GM19240 (cell line): Measurements from ENCODE around the gene CEMIP.
"Not testable (repeated sequence)": the region's sequence is repeated elsewhere in the genome, so short reads cannot be mapped to it uniquely, and the experiment has no call there.

ENCODE experiments used
- DNase-seq: peaks from one replicate; pipeline ENCODE4 v3.0.0; 2011; ENCODE audit warnings: low spot score; ENCODE audit not compliant: insufficient read length

Gene CEMIP

GRCh38 chr15:80755885-80756284 lies 23.3 kb upstream of the CEMIP start:
- no peak for DNase-seq

DNA sequence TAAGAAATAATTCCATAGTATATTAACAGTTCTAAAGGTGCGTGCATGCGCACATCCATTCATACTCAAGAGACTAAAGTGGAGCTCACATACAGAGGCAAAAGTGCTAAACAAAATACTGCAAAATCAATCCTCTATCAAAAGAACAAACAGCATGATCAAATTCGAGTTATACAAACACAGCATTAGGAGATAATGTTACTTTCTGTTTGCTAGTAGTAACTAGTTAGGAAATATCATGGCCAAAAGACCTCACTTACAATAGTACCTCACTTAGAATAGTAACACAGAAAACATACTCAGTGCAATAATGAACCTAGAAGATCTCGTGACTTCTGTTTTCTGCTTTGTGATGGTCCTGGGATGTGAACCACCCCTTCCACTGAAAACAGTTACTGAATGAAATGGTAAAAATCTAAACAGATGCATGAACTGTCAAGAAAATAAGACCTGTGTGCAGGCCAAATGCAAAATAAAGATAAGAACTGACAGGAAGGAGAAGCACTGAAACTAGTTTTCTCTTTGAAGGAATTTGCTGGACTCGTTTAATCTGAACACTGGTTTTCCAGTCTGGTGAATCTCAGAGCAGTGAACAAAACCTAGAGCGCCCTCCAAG lies 20.9 kb upstream of the CEMIP start:
- no peak for DNase-seq

DNA sequence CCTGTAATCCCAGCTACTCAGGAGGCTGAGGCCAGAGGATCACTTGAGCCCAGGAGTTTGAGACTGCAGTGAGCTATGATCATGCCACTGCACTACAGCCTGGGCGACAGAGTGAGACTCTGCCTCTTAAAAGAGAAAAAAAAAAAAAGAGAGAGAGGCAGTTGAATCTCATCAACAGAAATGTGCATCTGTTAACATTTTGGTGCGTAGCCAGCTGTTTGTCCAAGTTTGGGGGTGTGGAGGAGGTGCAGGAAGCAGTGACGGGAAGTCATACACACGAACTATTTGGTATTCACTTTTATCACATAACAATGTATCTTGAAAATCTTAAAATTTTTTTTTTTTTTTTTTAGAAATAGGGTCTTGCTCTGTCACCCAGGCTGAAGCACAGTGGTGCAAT lies 18.2 kb upstream of the CEMIP start:
- no peak for DNase-seq

- DNase-seq = no peak
Observed at GRCh38 chr15:80761754-80762153, 17.4 kb upstream of the CEMIP start.

GRCh38 chr15:80763235-80763634 lies 15.9 kb upstream of the CEMIP start:
- not testable (repeated sequence) for DNase-seq

DNA sequence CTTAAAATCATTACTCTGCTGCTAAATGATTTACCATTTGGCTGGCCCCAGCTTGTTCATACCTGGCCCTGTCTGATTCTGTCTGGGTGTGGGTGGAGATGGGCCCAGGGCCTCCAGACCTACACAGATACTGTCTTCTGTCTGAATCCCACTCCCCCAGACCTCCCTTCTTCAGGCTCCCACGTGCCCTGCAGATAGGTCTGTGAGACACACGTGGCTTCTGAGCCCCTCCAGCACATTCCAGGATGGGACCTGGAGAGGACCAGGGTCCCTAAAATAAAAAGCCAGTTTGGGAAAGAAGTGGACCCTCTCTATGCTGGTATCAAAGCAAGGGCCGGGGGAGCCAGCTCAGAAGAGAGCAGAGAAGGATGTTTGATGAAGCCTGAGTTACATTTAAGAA lies 14.6 kb upstream of the CEMIP start:
- no peak for DNase-seq

GRCh38 chr15:80766275-80766674 lies 12.9 kb upstream of the CEMIP start:
- DNase-seq = no peak

DNA sequence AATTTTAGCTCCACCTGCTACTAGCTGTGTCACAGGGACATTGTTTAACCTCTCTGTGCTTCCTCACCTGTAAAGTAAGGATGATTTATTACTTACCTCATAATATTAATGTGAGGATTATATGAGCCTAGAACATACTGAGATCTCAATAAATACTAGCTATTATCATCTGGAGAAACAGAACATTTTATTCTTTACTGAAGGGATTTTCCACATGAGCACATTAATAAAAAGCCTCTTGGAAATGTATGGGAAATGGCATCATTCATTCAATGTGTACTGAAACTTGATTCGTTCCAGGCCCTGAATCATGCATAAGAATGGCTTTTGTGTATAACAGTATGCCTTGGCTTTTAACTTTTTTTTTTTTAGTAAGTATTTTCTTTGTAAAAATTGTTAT lies 11.0 kb upstream of the CEMIP start:
- DNase-seq = no peak

DNA sequence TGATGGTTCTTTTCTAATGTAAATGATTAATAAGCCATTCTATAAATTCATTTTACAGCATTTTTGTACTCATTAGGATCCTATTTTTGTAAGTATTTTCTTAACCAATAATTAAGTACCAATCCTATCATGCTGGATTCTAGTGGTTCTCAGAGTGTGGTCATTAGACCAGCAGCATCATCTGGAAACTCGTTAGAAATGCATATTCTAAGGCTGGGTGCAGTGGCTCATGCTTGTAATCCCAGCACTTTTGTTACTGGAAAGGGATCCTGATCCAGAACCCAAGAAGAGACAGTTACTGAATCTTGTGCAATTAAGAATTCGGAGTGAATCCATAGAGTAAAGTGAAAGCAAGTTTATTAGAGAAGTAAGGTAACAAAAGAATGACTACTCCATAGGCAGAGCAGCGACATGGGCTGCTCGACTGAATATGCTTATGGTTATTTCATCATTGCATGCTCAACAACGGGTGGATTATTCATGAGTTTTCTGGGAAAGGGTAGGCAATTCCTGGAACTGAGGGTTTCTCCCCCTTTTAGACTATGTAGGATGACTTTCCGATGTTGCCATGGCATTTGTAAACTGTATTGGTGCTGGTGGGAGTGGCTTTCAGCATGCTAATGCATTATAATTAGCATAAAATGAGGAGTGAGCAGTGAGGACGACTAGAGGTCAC lies 9.9 kb upstream of the CEMIP start:
- DNase-seq = no peak

DNA sequence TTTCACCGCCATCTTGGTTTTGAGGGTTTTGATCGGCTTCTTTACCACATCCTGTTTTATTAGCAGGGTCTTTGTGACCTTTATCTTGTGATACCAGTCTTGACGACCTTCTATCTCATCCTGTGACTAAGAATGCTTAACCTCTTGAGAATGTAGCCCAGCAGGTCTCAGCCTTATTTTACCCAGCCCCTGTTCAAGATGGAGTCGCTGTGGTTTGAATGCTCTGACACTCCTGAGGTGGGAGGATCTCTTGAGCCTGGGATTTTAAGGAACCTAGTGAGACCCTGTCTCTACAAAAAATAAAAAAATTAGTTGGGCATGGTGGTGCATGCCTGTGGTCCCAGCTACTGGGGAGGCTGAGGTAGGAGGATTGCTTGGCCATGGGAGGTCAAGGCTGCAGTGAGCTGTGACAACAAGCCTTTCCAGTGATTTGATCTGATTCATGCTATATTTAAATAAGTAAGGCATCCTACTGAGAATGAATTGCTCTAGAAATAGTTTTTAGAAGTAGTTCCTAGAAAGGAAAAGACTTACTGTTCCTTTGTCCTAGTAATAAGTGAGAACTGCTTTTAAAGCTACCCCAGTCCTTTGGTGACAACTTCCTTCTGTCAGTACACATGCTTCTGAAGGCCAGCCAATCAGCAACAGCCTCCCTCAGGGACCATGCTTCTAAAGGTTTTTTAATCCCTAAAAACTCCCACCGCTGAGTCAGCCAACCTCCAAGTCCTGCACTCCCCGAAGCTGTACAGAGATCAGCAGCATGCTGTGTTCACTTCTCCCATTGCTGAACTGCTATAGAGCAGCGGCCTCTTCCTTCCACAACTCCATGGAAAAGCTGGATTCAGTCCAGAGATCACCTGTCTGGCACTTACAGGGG lies 9.1 kb upstream of the CEMIP start:
- no peak for DNase-seq

DNA sequence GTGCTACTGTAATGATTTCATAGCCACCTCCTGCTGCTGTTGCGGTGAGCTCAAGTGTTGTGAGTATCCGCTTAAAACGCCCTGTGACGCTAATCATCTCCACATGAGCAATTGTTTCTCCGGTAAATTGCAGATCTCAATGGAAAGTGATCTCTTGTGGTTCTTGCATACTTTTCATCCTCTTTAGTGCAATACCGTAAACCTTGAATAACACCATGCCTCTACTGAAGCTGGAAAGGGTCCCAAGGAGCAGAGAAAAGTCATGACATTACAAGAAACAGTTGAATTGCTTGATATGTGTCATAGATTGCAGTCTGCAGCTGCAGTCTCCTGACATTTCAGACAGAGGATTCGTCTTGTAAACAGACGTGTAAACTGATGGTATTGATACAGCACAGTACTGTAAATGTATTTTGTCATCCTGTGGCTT lies 6.0 kb upstream of the CEMIP start:
- DNase-seq = no peak

GRCh38 chr15:80773792-80774352 lies 5.3 kb upstream of the CEMIP start:
- no peak for DNase-seq

DNA sequence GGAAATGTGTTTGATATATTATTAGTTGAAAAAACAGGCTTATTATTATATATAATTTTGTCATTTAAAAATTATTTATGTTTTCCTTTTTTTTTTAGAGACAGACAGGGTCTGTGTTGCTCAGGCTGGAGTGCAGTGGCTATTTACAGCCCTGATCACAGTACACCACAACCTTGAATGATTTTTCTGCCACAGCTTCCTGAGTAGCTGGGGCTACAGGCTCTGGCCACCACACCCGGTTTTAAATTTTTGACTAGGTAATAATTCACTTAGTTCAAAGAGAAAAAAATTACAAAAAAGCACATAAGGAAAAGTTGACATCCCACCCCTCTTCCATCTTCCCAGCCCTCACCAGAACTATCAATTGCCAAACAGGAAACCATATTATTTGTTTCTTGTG lies 4.7 kb upstream of the CEMIP start:
- no peak for DNase-seq

GRCh38 chr15:80775338-80775737 lies 3.8 kb upstream of the CEMIP start:
- no peak for DNase-seq

GRCh38 chr15:80776420-80777045 lies 2.6 kb upstream of the CEMIP start:
- DNase-seq = peak; percentile 70

DNA sequence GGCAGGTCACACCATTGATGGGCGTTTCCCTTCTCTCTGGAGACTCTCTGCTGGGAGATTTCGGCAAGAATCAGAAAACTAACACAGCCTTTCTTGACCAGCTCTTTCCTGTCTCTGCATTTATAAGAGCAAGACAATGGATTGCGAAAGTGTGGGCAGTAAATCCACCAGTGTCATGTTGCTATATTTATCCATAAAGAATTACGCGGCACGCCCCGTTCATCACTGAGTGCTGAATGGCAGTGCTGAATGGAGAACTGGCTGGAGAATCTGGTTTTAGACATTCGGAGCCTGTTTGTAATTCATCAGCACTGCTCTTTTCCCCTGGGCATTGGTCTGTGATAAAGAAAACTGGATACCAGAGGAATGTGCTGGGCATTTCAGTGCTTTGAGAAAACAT lies 2.0 kb upstream of the CEMIP start:
- no peak for DNase-seq

DNA sequence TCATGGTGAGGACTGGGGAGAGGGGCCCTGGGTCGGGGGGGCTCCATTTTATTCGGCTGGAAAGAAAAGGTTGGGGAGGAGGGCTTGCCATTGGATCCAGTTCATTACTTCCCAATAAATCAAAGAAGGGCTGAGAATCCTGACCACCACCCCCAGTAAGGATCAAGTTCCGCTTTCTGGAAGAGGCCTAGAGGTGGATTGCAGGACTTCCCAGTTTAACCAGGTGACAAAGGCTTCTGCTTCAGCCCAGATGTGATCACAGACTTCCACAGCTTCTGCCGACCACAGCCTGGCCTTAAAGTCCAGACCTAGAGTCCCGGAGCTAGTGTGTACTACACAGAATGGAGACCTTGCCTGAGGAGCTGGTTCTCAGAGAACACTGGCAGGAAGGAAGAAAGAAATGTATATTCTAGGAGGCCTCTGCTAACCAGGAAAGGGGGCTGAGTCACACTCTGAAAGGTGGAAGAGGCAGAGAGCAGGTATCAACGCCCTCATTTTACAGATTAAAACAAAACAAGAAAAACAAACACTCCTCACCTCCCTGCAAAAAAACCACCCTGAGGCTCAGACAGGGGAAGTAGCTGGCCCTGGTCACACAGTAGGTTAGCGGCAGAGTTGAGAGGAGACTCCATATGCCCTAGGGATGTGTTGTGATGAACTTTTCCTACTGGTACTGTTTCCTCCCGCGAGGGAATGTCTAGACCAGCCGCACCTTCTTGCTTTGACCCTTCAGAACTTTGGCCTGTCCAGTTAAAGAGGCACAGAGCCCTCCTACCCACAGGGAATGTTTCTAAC lies 1.1 kb upstream of the CEMIP start:
- DNase-seq = no peak

GRCh38 chr15:80778621-80778963 lies 578 bp upstream of the CEMIP start:
- DNase-seq = no peak

DNA sequence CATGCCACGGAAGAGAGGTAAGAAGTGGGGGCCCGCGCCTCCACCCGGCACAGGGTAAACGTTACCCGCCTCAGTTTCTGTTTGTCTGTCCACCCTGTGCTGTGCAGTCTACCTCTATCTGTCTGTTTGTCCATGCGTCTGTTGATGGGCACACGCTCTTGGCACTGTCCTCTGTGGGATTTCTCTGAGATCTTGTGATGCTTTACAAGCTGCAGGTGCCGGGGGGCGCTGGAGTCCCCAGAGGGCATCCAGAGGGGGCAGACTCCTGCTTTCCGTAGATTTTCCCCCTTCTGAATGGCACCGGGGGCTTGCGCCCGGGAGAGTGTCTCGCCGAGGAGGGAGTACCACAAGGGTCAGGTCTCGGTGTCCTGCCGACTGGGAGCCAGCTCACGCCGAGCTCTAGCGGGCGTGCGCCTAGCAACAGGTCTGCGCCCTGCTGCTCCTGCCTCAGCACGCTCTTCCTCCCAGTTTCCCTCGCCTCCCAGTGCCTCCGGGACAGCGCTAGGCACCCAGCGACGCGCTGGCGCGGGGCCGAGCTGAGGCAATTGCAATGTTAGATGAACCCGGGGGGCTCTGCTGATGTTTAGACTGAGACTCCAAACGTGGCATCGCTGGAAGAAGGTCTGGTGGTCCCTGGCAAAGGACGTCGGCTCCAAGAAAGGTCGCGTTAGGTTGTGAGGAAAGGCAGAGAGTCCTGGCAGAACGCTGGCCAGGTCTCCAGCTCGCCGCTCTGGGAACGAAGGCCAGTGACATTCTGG lies 667 bp downstream of the CEMIP start:
- no peak for DNase-seq
